Thymus (tissue), 11 donors: ENCODE results near the gene CD300LF. TPM values are rescaled to one million over a fixed set of nuclear protein-coding genes. Genes with fewer than 3 reads are reported as not detected.

Experiments used
- DNase-seq, 9 donors: peaks; one replicate each; pipeline ENCODE4 v3.0.0-alpha.2; 2013; ENCODE audit warnings: low spot score in 9 of 9, low read depth in 6 of 9, missing footprints in 1 of 9
- H3K27ac ChIP-seq, 2 donors: one replicate each; pipeline ENCODE4 v1.5.1; 2013; ENCODE audit warnings: control low read depth in 1 of 2, low read depth in 1 of 2, low read length in 1 of 2, mild to moderate bottlenecking in 1 of 2, moderate library complexity in 1 of 2
- H3K27me3 ChIP-seq, 2 donors: one replicate each; pipeline ENCODE4 v1.5.1; 2013; ENCODE audit warnings: low read length in 1 of 2; ENCODE audit not compliant: control insufficient read depth in 2 of 2, insufficient read depth in 1 of 2
- H3K36me3 ChIP-seq, 2 donors: one replicate each; pipeline ENCODE4 v1.5.1; 2013; ENCODE audit warnings: low read length in 1 of 2, mild to moderate bottlenecking in 1 of 2, moderate library complexity in 1 of 2; ENCODE audit not compliant: control insufficient read depth in 2 of 2, insufficient read depth in 2 of 2
- H3K4me1 ChIP-seq, 2 donors: one replicate each; pipeline ENCODE4 v1.5.1; 2013; ENCODE audit warnings: low read length in 2 of 2; ENCODE audit not compliant: control insufficient read depth in 2 of 2, insufficient read depth in 2 of 2
- H3K4me3 ChIP-seq, 2 donors: one replicate each; pipeline ENCODE4 v1.5.1; 2013; ENCODE audit warnings: low read length in 2 of 2, control low read depth in 1 of 2, mild to moderate bottlenecking in 1 of 2
- H3K9me3 ChIP-seq, 2 donors: one replicate each; pipeline ENCODE4 v1.5.1; 2013; ENCODE audit warnings: low read length in 1 of 2, mild to moderate bottlenecking in 1 of 2; ENCODE audit not compliant: control insufficient read depth in 2 of 2, insufficient read depth in 1 of 2
- WGBS: extraction: QIAGEN DNeasy Blood & Tissue Kit; methylation state at CpG from one replicate; pipeline ENCODE4 v1.1.7; 2013; 5-methylcytosine and 5-hydroxymethylcytosine counted together
- polyA plus RNA-seq: library from polyadenylated mRNA; stranded (reverse); fragments of 200-250 nt; gene quantifications from one replicate; pipeline ENCODE4 v1.2.3, GENCODE V29; 2013
- total RNA-seq: library from RNA; stranded (reverse); fragments of 120-200 nt; gene quantifications from one replicate; pipeline ENCODE4 v1.2.4, GENCODE V29; 2013
- donor health status: healthy.

Gene CD300LF
- total and polyA plus RNA-seq, 2 donors, result 3.4 to 6.0 TPM

GRCh38 chr17:74728702-74729075 is 16.0 kb upstream of the CD300LF start:
- Histone ChIP-seq H3K27ac (no peak overlapping the region), H3K27me3 (peaks cover 0 to 9% of the 10 kb centered on the region in 2 donors), H3K36me3 (no peaks in the 10 kb centered on the region), H3K9me3 (peaks cover 0 to 3% of the 10 kb centered on the region in 2 donors), H3K4me3 (no peak overlapping the region), H3K4me1 (no peaks in the 10 kb centered on the region)
- no peak for DNase-seq
- 97% methylated on average over 3 of the region's 3 CpGs for WGBS

GRCh38 chr17:74728033-74728701 is 15.4 kb upstream of the CD300LF start:
- peaks cover 0 to 9% of the 10 kb centered on the region in 2 donors for H3K27me3 ChIP-seq
- no peak for DNase-seq
- H3K9me3 ChIP-seq, result no peaks in the 10 kb centered on the region
- 95% methylated on average over 3 of the region's 3 CpGs for WGBS
- no peak overlapping the region for H3K27ac ChIP-seq
- H3K36me3 ChIP-seq, result no peaks in the 10 kb centered on the region
- no peak overlapping the region for H3K4me3 ChIP-seq
- H3K4me1 ChIP-seq, result no peaks in the 10 kb centered on the region

- Histone ChIP-seq H3K4me1 (no peaks in the 10 kb centered on the region), H3K36me3 (no peaks in the 10 kb centered on the region), H3K9me3 (no peaks in the 10 kb centered on the region), H3K27me3 (peaks cover 0 to under 1% of the 10 kb centered on the region in 2 donors), H3K27ac (no peak overlapping the region), H3K4me3 (no peak overlapping the region)
- DNase-seq, result no peak
- whole genome bisulfite sequencing, result over 99% methylated on average over 3 of the region's 3 CpGs
Observed at GRCh38 chr17:74725111-74725510, 12.4 kb upstream of the CD300LF start.

DNA sequence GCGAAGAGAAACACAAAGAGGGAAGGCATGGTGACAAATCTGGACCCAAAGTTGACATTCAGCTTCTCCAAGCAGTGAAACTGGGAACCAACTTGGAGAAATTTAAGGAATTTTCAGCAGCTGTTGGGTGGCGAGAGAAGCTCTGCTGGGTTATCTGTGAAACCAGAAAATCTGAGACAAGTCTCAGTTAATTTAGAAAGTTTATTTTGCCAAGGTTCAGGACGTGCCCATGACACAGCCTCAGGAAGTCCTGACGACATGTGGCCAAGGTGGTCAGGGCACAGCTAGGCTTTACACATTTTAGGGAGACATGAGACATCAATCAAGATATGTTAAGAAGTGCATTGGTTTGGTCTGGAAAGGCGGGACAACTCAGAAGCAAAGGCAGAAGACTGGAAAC is 11.2 kb upstream of the CD300LF start:
- Histone ChIP-seq H3K4me1 (no peaks in the 10 kb centered on the region), H3K27me3 (no peaks in the 10 kb centered on the region), H3K9me3 (no peaks in the 10 kb centered on the region), H3K27ac (no peak overlapping the region), H3K36me3 (no peaks in the 10 kb centered on the region), H3K4me3 (no peak overlapping the region)
- no peak for DNase-seq
- 71% methylated on average over 5 of the region's 5 CpGs for WGBS

DNA sequence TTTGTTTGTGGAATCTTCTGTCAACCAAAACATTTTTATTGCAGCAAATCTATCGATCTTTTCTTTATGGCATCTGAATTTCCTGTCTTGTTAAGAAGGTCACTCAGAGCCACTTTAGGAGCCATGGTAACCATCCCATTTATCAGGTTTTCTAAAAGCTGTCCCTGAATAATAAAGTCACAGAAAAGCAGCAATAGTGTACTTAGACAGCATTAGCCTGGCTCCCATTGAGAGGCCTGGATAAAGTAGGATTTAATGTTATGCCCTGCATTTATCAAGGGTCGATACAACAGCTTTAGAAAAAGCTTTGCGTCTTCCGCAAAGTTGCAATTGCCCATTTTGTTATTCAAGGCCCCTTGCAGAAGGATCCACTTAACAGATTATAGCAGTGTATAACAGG is 10.1 kb upstream of the CD300LF start:
- H3K9me3 ChIP-seq, result no peaks in the 10 kb centered on the region
- DNase-seq, result no peak
- WGBS, result 98% methylated on average over 4 of the region's 4 CpGs

DNA sequence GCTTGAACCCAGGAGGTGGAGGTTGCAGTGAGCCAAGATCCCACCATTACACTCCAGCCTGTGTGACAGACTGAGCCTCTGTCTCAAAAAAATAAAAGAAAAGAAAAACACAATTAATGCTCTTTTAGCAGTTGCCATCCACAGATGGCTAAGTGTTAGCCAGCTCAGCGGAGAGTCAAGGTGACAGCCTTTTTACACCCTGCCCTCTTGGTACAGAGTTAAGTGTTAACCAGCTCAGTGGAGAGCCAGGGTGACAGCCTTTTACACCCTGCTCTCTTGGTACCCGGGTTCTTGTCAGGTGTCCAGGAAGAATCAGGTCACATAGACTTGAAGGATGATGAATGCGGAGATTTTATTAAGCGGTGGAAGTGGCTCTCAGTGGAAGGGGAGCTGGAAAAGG is 7.8 kb upstream of the CD300LF start:
- Histone ChIP-seq H3K4me3 (no peak overlapping the region), H3K27ac (no peak overlapping the region), H3K36me3 (no peaks in the 10 kb centered on the region), H3K4me1 (no peaks in the 10 kb centered on the region), H3K9me3 (no peaks in the 10 kb centered on the region), H3K27me3 (no peaks in the 10 kb centered on the region)
- 94% methylated on average over 4 of the region's 4 CpGs for WGBS
- no peak for DNase-seq

More for the DNA sequence above, 10.1 kb upstream of the CD300LF start:
- Histone ChIP-seq H3K4me1 (no peaks in the 10 kb centered on the region), H3K36me3 (no peaks in the 10 kb centered on the region), H3K4me3 (no peak overlapping the region), H3K27me3 (no peaks in the 10 kb centered on the region), H3K27ac (no peak overlapping the region)

- DNase-seq, result no peak
- no peak overlapping the region for H3K4me3 ChIP-seq
- no peaks in the 10 kb centered on the region for H3K9me3 ChIP-seq
- no peaks in the 10 kb centered on the region for H3K27me3 ChIP-seq
- WGBS, result 90% methylated on average over 4 of the region's 4 CpGs
- H3K4me1 ChIP-seq, result no peaks in the 10 kb centered on the region
- H3K27ac ChIP-seq, result no peak overlapping the region
- H3K36me3 ChIP-seq, result no peaks in the 10 kb centered on the region
Observed at GRCh38 chr17:74715144-74715543, 2.4 kb upstream of the CD300LF start.

- DNase-seq, result no peak
- no peak overlapping the region for H3K4me3 ChIP-seq
- H3K9me3 ChIP-seq, result no peaks in the 10 kb centered on the region
- H3K4me1 ChIP-seq, result no peaks in the 10 kb centered on the region
- H3K27me3 ChIP-seq, result no peaks in the 10 kb centered on the region
- no peaks in the 10 kb centered on the region for H3K36me3 ChIP-seq
- 68% methylated on average over 12 of the region's 12 CpGs for WGBS
- H3K27ac ChIP-seq, result no peak overlapping the region
Observed at GRCh38 chr17:74713171-74713755, 540 bp upstream of the CD300LF start.

GRCh38 chr17:74712301-74712700 is 422 bp downstream of the CD300LF start:
- Histone ChIP-seq H3K36me3 (no peaks in the 10 kb centered on the region), H3K27ac (no peak overlapping the region), H3K9me3 (no peaks in the 10 kb centered on the region), H3K27me3 (no peaks in the 10 kb centered on the region), H3K4me3 (no peak overlapping the region), H3K4me1 (no peaks in the 10 kb centered on the region)
- no peak for DNase-seq
- 63% methylated on average over 7 of the region's 7 CpGs for WGBS
